Pancreas (tissue), 10 donors: ENCODE results near the gene OR1K1. TPM values are rescaled to one million over a fixed set of nuclear protein-coding genes. Genes with fewer than 3 reads are reported as not detected.

Experiments used
- ATAC-seq, 4 donors: fragments of 200-7000 bp; cut with Tn5 transposase; one replicate each; pipeline versions ENCODE4 v1.8.0 to v1.9.1; 2020; ENCODE audit warnings: mild to moderate bottlenecking in 4 of 4, moderate library complexity in 4 of 4
- DNase-seq, 6 donors: peaks; one replicate each; pipeline ENCODE4 v3.0.0-alpha.2; 2020
- FAIRE-seq: peaks from 2 replicates; lab custom pipeline; 2012; peaks lifted over from hg19 to GRCh38; lab: Jason Lieb, UNC
- H3K27ac ChIP-seq, 4 donors: fragments of 200-600 bp; sonication (generic); 1 replicate in 3 of 4; 2 replicates in 1 of 4; pipeline versions ENCODE4 v1.5.0 to v1.8.0; 2020
- H3K27me3 ChIP-seq, 4 donors: fragments of 200-600 bp; one replicate each; pipeline ENCODE4 v1.8.0; 2021
- H3K36me3 ChIP-seq, 3 donors: fragments of 200-600 bp; sonication (generic) in 1 of 3; one replicate each; pipeline versions ENCODE4 v1.5.0 to v1.8.0; 2020 to 2021
- H3K4me1 ChIP-seq, 3 donors: fragments of 200-600 bp; one replicate each; pipeline ENCODE4 v1.8.0; 2021
- H3K4me3 ChIP-seq, 4 donors: fragments of 200-600 bp; sonication (generic) in 2 of 4; one replicate each; pipeline versions ENCODE4 v1.5.0 to v1.8.0; 2020 to 2021
- H3K9me3 ChIP-seq, 4 donors: fragments of 200-600 bp; one replicate each; pipeline ENCODE4 v1.8.0; 2021
- CTCF ChIP-seq, 4 donors: fragments of 200-600 bp; sonication (generic) in 3 of 4; IDR thresholded peaks; one replicate each; pipeline versions ENCODE4 v1.5.0 to v1.8.0; 2021; ENCODE audit warnings: antibody characterized with exemption in 4 of 4
- WGBS, 2 donors: extraction: QIAGEN DNeasy Blood & Tissue Kit; methylation state at CpG; one replicate each; pipeline ENCODE4 v1.1.7; 2013; 5-methylcytosine and 5-hydroxymethylcytosine counted together
- intact Hi-C, 3 donors: fragments of 100-400 bp; cut with DNase I; formaldehyde crosslinking; loops; one replicate each; pipeline versions ENCODE4 v1.11.1 to v1.14.2; 2022
- polyA plus RNA-seq, 2 donors: library from polyadenylated mRNA; stranded (reverse); fragments of 200-250 nt; gene quantifications; one replicate each; pipeline ENCODE4 v1.2.3, GENCODE V29; 2013
- total RNA-seq, 6 donors: library from RNA; stranded (reverse); fragmentation: NEBNext Ultra II Directional in 4 of 6; extraction: Animal tissue kit (Norgen Biotek cat#: 25700) in 4 of 6; gene quantifications; one replicate each; pipeline versions ENCODE4 v1.2.1 to v1.2.4, GENCODE V29; 2021 to 2023
- donor health status: healthy with polysubstance abuse.
- donor health status: DM: no; HTN: no; CAD: no; lungs with moderate emphysema.
- donor health status: DM: no; HTN: no; CAD: no.
- donor health status: control.
- donor health status: control.
- donor health status: Bipolar disorder and iron deficiency.
- donor health status: DM: yes; HTN: yes; CAD: no.
- donor health status: DM: no; HTN: no; CAD: no.
- donor health status: DM: no; HTN: no; CAD: no.
- donor health status: DM: yes; HTN: yes; CAD: no.

OR1K1 gene
- total and polyA plus RNA-seq, 8 donors, result not detected

- Histone ChIP-seq H3K36me3 (no peaks in the 10 kb centered on the region), H3K4me3 (no peak overlapping the region), H3K9me3 (no peaks in the 10 kb centered on the region), H3K27me3 (no peaks in the 10 kb centered on the region), H3K4me1 (no peaks in the 10 kb centered on the region), H3K27ac (no peak overlapping the region)
- WGBS, 2 donors, result 84 to 85% methylated on average over 3 of the region's 3 CpGs
- DNase-seq (no peak), ATAC-seq (no peak), FAIRE-seq (no peak)
- intact Hi-C loops, result no loop called here
- no peak for TF ChIP-seq CTCF (IDR thresholded peaks at IDR 0.05)
These were observed 21.8 kb upstream of the OR1K1 start for GRCh38 chr9:122777935-122778627.

- WGBS, 2 donors, result 76 to 85% methylated on average over 3 of the region's 3 CpGs
- Histone ChIP-seq H3K9me3 (no peaks in the 10 kb centered on the region), H3K4me1 (no peaks in the 10 kb centered on the region), H3K27ac (no peak overlapping the region), H3K27me3 (no peaks in the 10 kb centered on the region), H3K36me3 (no peaks in the 10 kb centered on the region), H3K4me3 (no peak overlapping the region)
- DNase-seq (no peak), ATAC-seq (no peak), FAIRE-seq (no peak)
- intact Hi-C loops, result no loop called here
- no peak for TF ChIP-seq CTCF (IDR thresholded peaks at IDR 0.05)
These were observed 20.7 kb upstream of the OR1K1 start for GRCh38 chr9:122779181-122779580.

- TF ChIP-seq CTCF (IDR thresholded peaks at IDR 0.05), result no peak
- FAIRE-seq (no peak), DNase-seq (no peak), ATAC-seq (no peak)
- WGBS, 2 donors, result 55 to 59% methylated on average over 4 of the region's 4 CpGs
- Histone ChIP-seq H3K36me3 (no peaks in the 10 kb centered on the region), H3K27ac (no peak overlapping the region), H3K4me1 (no peaks in the 10 kb centered on the region), H3K27me3 (no peaks in the 10 kb centered on the region), H3K4me3 (no peak overlapping the region), H3K9me3 (no peaks in the 10 kb centered on the region)
- intact Hi-C loops, result no loop called here
These were observed 19.9 kb upstream of the OR1K1 start for GRCh38 chr9:122780026-122780425.

DNA sequence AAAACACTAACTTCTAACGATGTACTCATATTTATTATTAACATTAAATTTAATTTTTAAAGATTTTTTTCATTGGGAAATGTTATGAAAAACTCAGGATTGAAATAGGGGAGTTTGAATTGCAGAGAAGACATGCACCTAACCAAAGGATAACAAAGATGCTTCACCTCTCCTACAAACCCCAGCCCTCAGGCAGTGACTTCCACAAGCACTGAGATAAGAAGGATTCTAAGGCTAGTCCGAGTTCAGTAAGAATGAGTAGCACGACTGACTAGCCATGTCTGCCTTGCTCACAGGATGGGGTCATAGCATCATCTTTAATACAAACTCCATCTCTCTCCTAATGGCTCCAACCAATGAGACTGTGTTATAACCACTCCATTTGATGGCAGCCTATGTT, 18.3 kb upstream of the OR1K1 start:
- Histone ChIP-seq H3K9me3 (no peaks in the 10 kb centered on the region), H3K4me1 (no peaks in the 10 kb centered on the region), H3K27ac (no peak overlapping the region), H3K36me3 (no peaks in the 10 kb centered on the region), H3K4me3 (no peak overlapping the region), H3K27me3 (no peaks in the 10 kb centered on the region)
- 37 to 51% methylated on average over 3 of the region's 3 CpGs for WGBS, 2 donors
- TF ChIP-seq CTCF (IDR thresholded peaks at IDR 0.05), result no peak
- intact Hi-C loops, result no loop called here
- ATAC-seq (no peak), DNase-seq (no peak), FAIRE-seq (no peak)

- no peaks in the 10 kb centered on the region for H3K9me3 ChIP-seq
- intact Hi-C loops, result no loop called here
- no peak for DNase-seq
- H3K27ac ChIP-seq, result no peak overlapping the region
- no peak for FAIRE-seq
- ATAC-seq, result no peak
- H3K27me3 ChIP-seq, result no peaks in the 10 kb centered on the region
- TF ChIP-seq CTCF (IDR thresholded peaks at IDR 0.05), result no peak
- no peak overlapping the region for H3K4me3 ChIP-seq
- no peaks in the 10 kb centered on the region for H3K36me3 ChIP-seq
- H3K4me1 ChIP-seq, result no peaks in the 10 kb centered on the region
These were observed 14.7 kb upstream of the OR1K1 start for GRCh38 chr9:122785269-122785668.
